GM10248 (cell line): ENCODE measurements around the gene LYZL4.

Source experiments
- CTCF ChIA-PET: fragments of 300-600 bp; sonication (Branson Sonifier 250); formaldehyde crosslinking; extraction: SDS; loops from one replicate; lab custom pipeline; 2021; ENCODE audit warnings: antibody characterized with exemption; lab: Yijun Ruan, JAX
- POLR2A ChIA-PET: fragments of 350-650 bp; sonication (Branson Sonifier 250); formaldehyde crosslinking; extraction: SDS; loops from one replicate; lab custom pipeline; 2020; ENCODE audit warnings: antibody characterized with exemption; lab: Yijun Ruan, JAX
- DNase-seq: peaks from one replicate; pipeline ENCODE4 v3.0.0; 2012; ENCODE audit errors: extremely low spot score
- TF ChIP-seq, protein P1 (sequence below): IDR thresholded peaks from 2 replicates; pipeline ENCODE4 v1.5.1; 2012; ENCODE audit warnings: mild to moderate bottlenecking, low read depth; ENCODE audit errors: extremely low read depth, missing control alignments, control extremely low read depth

The LYZL4 gene

DNA sequence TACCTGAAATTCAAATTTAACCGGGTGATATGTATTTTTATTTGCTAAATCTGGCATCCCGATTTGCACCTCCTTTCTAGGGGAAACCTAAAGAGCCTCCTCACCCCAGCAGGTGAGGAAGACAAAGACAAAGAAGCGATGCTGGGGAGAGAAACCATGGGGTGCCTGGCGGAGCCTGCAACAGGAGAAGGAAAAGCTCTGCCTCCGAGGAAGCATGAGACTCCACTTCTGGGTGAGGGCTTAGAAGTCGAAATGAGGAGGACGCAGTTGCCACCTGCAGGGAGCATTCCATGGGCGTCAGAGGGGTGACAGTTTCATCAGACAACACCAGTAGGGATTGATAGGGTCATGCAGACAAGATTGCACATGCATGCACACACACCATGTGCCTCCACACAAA is 30.5 kb upstream of the LYZL4 start:
- TF ChIP-seq, protein P1, sequence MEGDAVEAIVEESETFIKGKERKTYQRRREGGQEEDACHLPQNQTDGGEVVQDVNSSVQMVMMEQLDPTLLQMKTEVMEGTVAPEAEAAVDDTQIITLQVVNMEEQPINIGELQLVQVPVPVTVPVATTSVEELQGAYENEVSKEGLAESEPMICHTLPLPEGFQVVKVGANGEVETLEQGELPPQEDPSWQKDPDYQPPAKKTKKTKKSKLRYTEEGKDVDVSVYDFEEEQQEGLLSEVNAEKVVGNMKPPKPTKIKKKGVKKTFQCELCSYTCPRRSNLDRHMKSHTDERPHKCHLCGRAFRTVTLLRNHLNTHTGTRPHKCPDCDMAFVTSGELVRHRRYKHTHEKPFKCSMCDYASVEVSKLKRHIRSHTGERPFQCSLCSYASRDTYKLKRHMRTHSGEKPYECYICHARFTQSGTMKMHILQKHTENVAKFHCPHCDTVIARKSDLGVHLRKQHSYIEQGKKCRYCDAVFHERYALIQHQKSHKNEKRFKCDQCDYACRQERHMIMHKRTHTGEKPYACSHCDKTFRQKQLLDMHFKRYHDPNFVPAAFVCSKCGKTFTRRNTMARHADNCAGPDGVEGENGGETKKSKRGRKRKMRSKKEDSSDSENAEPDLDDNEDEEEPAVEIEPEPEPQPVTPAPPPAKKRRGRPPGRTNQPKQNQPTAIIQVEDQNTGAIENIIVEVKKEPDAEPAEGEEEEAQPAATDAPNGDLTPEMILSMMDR, result no peak
- DNase-seq, result no peak
- CTCF ChIA-PET, result interaction anchor here (0.9 to 6.5 kb wide), 6 partner anchors 10 to 212 kb away, joined by 3 to 114 read pairs (median 4); no protein-coding TSS in a partner anchor
- POLR2A ChIA-PET, result no interaction called here

DNA sequence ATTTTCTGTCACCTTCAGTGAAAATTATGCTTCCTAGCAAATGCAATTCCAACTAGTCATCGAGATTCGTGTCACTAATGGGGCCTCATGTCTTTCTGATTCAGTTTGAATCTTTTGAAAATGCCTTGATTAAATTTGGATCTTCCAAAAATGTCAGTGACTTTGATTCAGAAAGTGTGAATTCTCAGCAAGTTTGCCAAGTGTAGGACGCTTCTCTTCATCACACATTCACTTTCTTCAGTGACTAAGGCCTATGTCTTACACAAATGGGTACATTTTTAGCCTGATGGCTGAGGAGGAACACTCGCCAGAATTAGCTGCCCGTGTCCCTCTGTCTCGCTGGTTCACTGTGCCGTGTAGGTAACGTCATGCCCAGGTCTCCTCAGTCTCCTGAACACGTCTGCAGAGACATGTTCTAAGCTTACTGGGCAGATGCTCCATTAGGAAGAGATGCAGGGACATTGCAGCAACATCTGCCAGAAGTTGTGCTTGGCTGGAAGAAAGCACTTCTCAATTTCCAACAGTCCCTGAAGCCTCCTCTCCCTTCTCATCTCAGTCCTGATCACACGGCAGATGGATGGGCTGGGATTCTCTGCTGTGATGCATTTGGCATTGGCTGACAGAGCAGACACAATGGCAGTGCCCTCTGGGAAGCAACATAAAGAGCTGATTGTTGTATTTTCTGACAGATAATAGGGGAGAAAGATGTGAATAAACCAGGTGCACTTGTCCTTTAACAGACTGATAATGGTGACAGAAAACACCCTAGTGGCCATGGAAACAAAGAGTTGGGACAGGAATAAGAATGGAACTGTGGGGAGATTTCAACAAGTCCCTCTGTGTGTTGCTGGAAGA is 29.1 kb upstream of the LYZL4 start:
- TF ChIP-seq, protein P1, result no peak
- DNase-seq, result no peak
- ChIA-PET POLR2A (no interaction called here), CTCF (interaction anchor here (1.2 to 6.5 kb wide), 3 partner anchors 109 to 210 kb away, joined by 4 to 114 read pairs (median 4); no protein-coding TSS in a partner anchor)

DNA sequence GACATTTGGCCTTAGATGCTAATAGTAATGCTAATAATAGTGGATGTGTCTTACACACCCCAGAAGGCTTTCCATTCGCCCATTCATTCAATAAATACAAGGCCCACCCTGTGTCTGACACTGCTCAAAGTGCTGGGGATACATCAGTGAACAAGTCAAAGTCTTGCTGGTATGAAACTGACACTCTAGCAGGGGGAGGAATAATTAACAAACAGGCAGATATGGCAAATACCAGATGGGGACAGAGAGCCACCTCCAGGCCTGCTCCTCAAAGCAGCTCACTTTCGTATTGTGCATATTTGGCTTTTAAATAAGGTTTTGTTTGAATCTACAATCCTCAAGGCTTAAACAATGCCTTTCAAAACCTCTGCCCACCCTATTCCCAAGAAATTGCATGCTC is 28.3 kb upstream of the LYZL4 start:
- ChIA-PET CTCF (no interaction called here), POLR2A (no interaction called here)
- TF ChIP-seq, protein P1, result no peak
- DNase-seq, result no peak

DNA sequence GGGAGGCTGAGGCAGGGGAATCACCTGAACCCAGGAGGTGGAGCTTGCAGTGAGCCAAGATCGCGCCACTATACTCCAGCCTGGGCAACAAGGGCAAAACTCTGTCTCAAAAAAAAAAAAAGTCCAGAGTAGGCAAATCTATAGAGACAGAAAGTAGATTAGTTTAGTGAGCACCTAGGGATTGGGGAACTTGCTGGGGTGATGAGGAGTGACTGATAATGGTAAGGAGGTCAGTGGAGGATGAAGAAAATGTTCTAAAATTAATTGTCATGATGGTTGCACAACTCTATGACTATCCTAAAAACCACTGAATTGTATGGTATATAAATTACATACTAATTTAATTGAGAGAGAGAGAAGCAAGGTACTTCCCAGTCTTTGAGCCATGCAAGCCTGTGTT is 27.8 kb upstream of the LYZL4 start:
- ChIA-PET POLR2A (no interaction called here), CTCF (no interaction called here)
- DNase-seq, result no peak
- TF ChIP-seq, protein P1, result no peak

DNA sequence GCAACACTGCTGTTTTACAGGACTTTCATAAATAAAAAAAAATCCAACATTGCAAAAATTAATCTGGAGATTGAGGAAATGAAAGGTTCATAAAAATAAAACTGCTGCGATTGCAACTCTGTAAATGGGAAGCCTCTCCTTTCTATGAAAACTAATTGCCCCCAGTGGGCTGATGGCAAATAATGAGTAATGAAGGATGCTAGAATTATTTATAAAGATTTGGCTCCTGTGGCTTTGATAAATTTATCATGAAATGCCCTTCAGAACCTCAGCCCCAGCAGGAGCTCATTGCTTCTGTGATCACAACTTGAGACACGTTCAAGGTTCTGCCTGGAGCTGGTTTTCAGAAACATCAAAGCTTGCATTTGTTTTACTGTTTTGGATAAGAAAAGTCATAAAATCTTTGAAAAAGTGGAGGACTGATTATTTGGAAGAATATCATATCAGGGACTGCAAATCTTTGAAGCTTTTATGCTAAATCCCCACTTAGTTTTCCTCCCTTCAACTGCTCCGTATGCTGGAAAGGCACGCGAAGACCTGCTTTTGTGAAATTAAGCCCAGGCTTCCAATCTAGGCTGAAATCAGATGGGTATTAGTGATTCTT is 24.5 kb upstream of the LYZL4 start:
- TF ChIP-seq, protein P1, result no peak
- ChIA-PET POLR2A (no interaction called here), CTCF (interaction anchor here (0.9 to 2.1 kb wide), 5 partner anchors 9 to 205 kb away, joined by 3 to 10 read pairs (median 3); no protein-coding TSS in a partner anchor)
- DNase-seq, result no peak

DNA sequence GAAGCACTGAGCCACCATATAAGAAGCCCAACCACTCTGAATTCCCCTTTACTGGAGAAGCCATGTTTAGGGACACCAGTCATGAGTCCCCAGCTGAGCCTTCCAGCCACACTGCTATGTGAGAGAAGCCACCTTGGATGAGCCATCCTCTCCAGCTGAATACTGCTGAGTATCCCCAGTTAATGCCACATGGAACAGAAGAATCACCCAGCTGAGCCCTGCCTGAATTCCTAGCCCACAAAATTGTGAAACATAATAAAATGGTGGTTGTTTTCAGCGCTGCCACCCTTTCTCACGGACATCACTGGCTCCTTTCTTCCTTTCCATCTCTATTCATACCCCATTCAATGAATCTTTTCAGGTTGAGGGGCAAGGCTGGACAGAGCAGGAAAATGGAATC is 22.1 kb upstream of the LYZL4 start:
- ChIA-PET POLR2A (no interaction called here), CTCF (interaction anchor here (1.0 kb wide), 1 partner anchor 10 kb away, joined by 7 read pairs; no protein-coding TSS in a partner anchor)
- TF ChIP-seq, protein P1, result no peak
- DNase-seq, result no peak
